ENCODE data around the gene CEP85. TPM values are rescaled to one million over a fixed set of nuclear protein-coding genes. Genes with fewer than 3 reads are reported as not detected.

The CEP85 gene
- total and polyA plus RNA-seq, 9 of the 15 experiments (the other 6 are each of a cell fraction or from before 2014, with no cell fraction given) = 42.1 to 140 (median 92.6) TPM

DNA sequence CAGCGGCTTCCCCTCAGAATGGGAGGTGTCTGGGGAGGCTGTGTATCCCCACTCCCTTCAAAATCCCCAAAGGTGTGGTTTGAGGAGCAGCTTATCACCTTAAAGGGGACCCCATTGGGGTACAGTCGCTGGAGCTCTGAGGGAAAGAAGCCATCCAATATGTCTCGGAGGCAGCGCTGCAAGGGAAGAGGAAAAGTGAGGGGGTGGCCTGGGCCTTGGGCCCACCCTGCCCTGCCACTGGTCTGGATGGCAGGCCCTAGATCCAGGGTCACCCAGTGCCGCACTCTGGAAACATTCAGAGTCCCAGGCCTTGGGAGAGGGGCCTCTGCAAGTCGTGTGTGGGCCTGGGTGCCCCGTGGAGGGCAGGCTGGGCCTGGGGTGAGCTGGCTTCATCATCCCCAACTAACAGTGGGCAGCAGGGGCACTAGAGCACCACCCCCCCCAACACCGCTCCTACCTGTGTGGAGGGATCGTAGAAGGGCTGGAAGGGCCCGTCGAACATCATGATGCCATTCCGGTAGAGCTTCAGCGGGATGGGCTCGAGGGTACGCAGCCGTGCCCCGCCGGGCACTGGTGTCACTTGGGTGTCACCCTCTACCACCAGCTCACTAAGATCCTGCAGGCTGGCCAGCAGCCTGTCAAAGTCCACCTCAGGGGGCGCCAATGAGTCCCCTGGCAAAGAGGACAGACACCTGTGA lies 51.5 kb downstream of the CEP85 start (continued):
- TF ChIP-seq ZNF79 (CRISPR knock-in tag; IDR thresholded peaks at IDR 0.05; ENCODE audit: low read depth) (no peak), SMAD4 (CRISPR knock-in tag; conservative IDR thresholded peaks at IDR 0.05) (no peak), TCFL5 (CRISPR knock-in tag; conservative IDR thresholded peaks at IDR 0.05) (no peak), ZNF311 (CRISPR knock-in tag; IDR thresholded peaks at IDR 0.05) (no peak), SMAD1 (IDR thresholded peaks at IDR 0.05; ENCODE audit: low read depth, low read length, partially characterized antibody) (no peak), KLF1 (tag; IDR thresholded peaks at IDR 0.05) (no peak), NFYB (IDR thresholded peaks at IDR 0.05; ENCODE audit: extremely low read depth, insufficient read length) (no peak), ZNF239 (CRISPR knock-in tag; IDR thresholded peaks at IDR 0.05) (no peak), ZNF76 (CRISPR knock-in tag; IDR thresholded peaks at IDR 0.05; ENCODE audit: borderline replicate concordance) (no peak), CXXC5 (CRISPR knock-in tag; IDR thresholded peaks at IDR 0.05) (no peak), L3MBTL2 (IDR thresholded peaks at IDR 0.05) (no peak), HDAC1 (IDR thresholded peaks at IDR 0.05) (no peak), PTBP1 (IDR thresholded peaks at IDR 0.05; ENCODE audit: low read depth, low read length) (no peak), JUND (IDR thresholded peaks at IDR 0.05; ENCODE audit: borderline replicate concordance, low read depth, low read length) (0 out of 2 replicates have a peak, but pooled peaks have one; percentile 13), JUND (tag; IDR thresholded peaks at IDR 0.05; ENCODE audit: borderline replicate concordance, low read depth, low read length) (no peak), RBBP5 (IDR thresholded peaks at IDR 0.05; ENCODE audit: borderline replicate concordance, insufficient read depth, low read length, poor library complexity, severe bottlenecking) (no peak), TSC22D4 (tag; IDR thresholded peaks at IDR 0.05) (no peak), PRMT5 (CRISPR knock-in tag; IDR thresholded peaks at IDR 0.05) (no peak), ZNF184 (CRISPR knock-in tag; IDR thresholded peaks at IDR 0.05) (no peak)
- TF ChIP-seq, protein P1, sequence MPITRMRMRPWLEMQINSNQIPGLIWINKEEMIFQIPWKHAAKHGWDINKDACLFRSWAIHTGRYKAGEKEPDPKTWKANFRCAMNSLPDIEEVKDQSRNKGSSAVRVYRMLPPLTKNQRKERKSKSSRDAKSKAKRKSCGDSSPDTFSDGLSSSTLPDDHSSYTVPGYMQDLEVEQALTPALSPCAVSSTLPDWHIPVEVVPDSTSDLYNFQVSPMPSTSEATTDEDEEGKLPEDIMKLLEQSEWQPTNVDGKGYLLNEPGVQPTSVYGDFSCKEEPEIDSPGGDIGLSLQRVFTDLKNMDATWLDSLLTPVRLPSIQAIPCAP (CRISPR knock-in tag; IDR thresholded peaks at IDR 0.05; ENCODE audit: borderline replicate concordance) = no peak
- TF ChIP-seq, protein P2, sequence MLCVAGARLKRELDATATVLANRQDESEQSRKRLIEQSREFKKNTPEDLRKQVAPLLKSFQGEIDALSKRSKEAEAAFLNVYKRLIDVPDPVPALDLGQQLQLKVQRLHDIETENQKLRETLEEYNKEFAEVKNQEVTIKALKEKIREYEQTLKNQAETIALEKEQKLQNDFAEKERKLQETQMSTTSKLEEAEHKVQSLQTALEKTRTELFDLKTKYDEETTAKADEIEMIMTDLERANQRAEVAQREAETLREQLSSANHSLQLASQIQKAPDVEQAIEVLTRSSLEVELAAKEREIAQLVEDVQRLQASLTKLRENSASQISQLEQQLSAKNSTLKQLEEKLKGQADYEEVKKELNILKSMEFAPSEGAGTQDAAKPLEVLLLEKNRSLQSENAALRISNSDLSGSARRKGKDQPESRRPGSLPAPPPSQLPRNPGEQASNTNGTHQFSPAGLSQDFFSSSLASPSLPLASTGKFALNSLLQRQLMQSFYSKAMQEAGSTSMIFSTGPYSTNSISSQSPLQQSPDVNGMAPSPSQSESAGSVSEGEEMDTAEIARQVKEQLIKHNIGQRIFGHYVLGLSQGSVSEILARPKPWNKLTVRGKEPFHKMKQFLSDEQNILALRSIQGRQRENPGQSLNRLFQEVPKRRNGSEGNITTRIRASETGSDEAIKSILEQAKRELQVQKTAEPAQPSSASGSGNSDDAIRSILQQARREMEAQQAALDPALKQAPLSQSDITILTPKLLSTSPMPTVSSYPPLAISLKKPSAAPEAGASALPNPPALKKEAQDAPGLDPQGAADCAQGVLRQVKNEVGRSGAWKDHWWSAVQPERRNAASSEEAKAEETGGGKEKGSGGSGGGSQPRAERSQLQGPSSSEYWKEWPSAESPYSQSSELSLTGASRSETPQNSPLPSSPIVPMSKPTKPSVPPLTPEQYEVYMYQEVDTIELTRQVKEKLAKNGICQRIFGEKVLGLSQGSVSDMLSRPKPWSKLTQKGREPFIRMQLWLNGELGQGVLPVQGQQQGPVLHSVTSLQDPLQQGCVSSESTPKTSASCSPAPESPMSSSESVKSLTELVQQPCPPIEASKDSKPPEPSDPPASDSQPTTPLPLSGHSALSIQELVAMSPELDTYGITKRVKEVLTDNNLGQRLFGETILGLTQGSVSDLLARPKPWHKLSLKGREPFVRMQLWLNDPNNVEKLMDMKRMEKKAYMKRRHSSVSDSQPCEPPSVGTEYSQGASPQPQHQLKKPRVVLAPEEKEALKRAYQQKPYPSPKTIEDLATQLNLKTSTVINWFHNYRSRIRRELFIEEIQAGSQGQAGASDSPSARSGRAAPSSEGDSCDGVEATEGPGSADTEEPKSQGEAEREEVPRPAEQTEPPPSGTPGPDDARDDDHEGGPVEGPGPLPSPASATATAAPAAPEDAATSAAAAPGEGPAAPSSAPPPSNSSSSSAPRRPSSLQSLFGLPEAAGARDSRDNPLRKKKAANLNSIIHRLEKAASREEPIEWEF (CRISPR knock-in tag; IDR thresholded peaks at IDR 0.05) = no peak
- TF ChIP-seq, protein P3, sequence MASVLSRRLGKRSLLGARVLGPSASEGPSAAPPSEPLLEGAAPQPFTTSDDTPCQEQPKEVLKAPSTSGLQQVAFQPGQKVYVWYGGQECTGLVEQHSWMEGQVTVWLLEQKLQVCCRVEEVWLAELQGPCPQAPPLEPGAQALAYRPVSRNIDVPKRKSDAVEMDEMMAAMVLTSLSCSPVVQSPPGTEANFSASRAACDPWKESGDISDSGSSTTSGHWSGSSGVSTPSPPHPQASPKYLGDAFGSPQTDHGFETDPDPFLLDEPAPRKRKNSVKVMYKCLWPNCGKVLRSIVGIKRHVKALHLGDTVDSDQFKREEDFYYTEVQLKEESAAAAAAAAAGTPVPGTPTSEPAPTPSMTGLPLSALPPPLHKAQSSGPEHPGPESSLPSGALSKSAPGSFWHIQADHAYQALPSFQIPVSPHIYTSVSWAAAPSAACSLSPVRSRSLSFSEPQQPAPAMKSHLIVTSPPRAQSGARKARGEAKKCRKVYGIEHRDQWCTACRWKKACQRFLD (CRISPR knock-in tag; IDR thresholded peaks at IDR 0.05) = no peak

Data from K562 (cell line).